ENCODE data around the gene GALNTL6. TPM values are rescaled to one million over a fixed set of nuclear protein-coding genes. Genes with fewer than 3 reads are reported as not detected.

Gene GALNTL6
- total RNA-seq, 1 donor from 2014 or later: not detected

DNA sequence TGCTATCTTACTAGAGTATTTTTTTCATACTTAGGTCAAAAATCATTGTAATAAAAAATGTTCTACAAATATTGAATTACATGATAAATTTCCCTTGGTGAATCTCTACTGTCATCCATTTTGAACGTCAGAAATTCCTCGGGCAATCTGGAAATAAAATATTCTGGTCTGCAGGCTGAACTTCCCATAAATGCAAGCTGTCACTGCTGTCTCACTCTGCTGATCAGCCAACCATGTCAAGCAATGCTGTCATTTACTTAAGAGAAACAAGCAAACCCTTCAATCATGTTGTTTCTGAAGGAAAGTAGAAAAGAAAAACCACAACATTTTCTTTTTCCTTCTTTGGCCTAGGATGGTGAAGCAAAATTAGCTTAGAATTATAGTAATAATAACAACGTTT lies 841.3 kb downstream of the GALNTL6 start:
- H3K36me3 ChIP-seq (ENCODE audit: control insufficient read depth, insufficient read depth, low read length): no peaks in the 10 kb centered on the region
- FAIRE-seq: no peak
- no peak overlapping the region for H3K4me3 ChIP-seq (ENCODE audit: low read depth, low read length)
- H3K27me3 ChIP-seq (ENCODE audit: control insufficient read depth, insufficient read depth, low read length): no peaks in the 10 kb centered on the region
- TF ChIP-seq CTCF (IDR thresholded peaks at IDR 0.05; ENCODE audit: insufficient read depth, low read length, severe bottlenecking): no peak
- DNase-seq (ENCODE audit: low read depth): no peak

DNA sequence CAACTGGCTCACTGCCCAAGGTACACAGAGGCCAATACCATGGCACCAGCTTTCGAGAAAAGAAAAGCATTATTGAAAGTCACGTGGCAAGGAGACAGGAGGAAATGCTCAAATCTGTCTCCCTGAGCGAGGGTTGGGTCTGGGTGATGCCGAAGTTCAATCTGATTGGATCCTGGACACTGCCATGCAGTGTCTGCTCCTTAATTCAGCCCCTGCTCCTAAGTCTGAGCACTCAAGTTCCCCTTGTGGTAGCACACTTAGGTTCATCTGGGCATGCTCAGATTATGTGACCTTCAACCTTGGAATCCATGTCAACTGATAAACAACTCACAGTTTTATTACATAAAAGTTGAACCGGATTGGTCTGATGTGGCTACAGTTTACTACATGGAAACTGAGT lies 842.9 kb downstream of the GALNTL6 start:
- Histone ChIP-seq H3K36me3 (ENCODE audit: control insufficient read depth, insufficient read depth, low read length) (no peaks in the 10 kb centered on the region), H3K4me3 (ENCODE audit: low read depth, low read length) (no peak overlapping the region), H3K27me3 (ENCODE audit: control insufficient read depth, insufficient read depth, low read length) (no peaks in the 10 kb centered on the region)
- TF ChIP-seq CTCF (IDR thresholded peaks at IDR 0.05; ENCODE audit: insufficient read depth, low read length, severe bottlenecking): no peak
- DNase-seq (ENCODE audit: low read depth) (no peak), FAIRE-seq (no peak)

- FAIRE-seq (no peak), DNase-seq (ENCODE audit: low read depth) (no peak)
- no peak overlapping the region for H3K4me3 ChIP-seq (ENCODE audit: low read depth, low read length)
- TF ChIP-seq CTCF (IDR thresholded peaks at IDR 0.05; ENCODE audit: insufficient read depth, low read length, severe bottlenecking): no peak
- no peaks in the 10 kb centered on the region for H3K36me3 ChIP-seq (ENCODE audit: control insufficient read depth, insufficient read depth, low read length)
- H3K27me3 ChIP-seq (ENCODE audit: control insufficient read depth, insufficient read depth, low read length): no peaks in the 10 kb centered on the region
Measured at GRCh38 chr4:172657081-172657480, 843.9 kb downstream of the GALNTL6 start.

DNA sequence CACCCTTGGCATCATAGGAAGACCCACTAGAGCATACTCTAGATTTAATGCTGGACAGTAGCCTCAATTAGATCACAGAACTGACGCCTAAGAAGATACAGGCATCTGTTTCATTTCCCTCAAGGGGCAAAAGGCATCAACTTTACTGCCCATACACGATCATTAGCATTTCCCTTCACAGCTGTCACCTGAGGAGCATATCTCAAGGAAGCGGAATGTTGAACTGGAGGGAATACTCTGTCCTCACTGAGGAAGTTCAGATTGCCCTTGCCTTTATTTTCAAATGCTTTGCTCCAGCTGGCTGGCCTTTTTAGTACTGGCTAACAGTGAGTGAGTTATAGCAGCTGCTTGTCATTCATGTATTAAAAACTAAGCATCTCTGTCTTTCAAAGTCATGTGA lies 847.0 kb downstream of the GALNTL6 start:
- no peak for FAIRE-seq
- DNase-seq (ENCODE audit: low read depth): no peak
- no peaks in the 10 kb centered on the region for H3K36me3 ChIP-seq (ENCODE audit: control insufficient read depth, insufficient read depth, low read length)
- no peak overlapping the region for H3K4me3 ChIP-seq (ENCODE audit: low read depth, low read length)
- no peaks in the 10 kb centered on the region for H3K27me3 ChIP-seq (ENCODE audit: control insufficient read depth, insufficient read depth, low read length)
- no peak for TF ChIP-seq CTCF (IDR thresholded peaks at IDR 0.05; ENCODE audit: insufficient read depth, low read length, severe bottlenecking)

DNA sequence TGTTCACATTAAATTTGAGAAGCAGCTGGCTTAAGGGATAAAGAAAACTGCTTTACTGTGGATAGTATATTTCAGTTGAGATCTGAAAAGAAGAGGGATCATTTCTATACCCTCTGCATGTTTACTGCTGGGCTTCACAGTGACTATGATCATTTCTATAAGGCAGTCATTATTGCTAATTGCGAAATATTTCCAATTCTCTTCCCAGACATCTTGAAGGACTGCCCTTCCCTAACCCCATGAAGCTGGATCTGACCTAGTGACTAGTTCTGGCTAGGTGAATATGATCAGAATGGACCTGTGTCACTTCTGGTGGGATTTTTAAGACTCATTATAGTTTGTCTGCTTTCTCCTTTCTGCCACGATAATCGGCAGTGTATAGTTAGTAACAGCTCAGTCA lies 848.9 kb downstream of the GALNTL6 start:
- no peaks in the 10 kb centered on the region for H3K36me3 ChIP-seq (ENCODE audit: control insufficient read depth, insufficient read depth, low read length)
- FAIRE-seq (no peak), DNase-seq (ENCODE audit: low read depth) (no peak)
- TF ChIP-seq CTCF (IDR thresholded peaks at IDR 0.05; ENCODE audit: insufficient read depth, low read length, severe bottlenecking): no peak
- no peaks in the 10 kb centered on the region for H3K27me3 ChIP-seq (ENCODE audit: control insufficient read depth, insufficient read depth, low read length)
- no peak overlapping the region for H3K4me3 ChIP-seq (ENCODE audit: low read depth, low read length)

DNA sequence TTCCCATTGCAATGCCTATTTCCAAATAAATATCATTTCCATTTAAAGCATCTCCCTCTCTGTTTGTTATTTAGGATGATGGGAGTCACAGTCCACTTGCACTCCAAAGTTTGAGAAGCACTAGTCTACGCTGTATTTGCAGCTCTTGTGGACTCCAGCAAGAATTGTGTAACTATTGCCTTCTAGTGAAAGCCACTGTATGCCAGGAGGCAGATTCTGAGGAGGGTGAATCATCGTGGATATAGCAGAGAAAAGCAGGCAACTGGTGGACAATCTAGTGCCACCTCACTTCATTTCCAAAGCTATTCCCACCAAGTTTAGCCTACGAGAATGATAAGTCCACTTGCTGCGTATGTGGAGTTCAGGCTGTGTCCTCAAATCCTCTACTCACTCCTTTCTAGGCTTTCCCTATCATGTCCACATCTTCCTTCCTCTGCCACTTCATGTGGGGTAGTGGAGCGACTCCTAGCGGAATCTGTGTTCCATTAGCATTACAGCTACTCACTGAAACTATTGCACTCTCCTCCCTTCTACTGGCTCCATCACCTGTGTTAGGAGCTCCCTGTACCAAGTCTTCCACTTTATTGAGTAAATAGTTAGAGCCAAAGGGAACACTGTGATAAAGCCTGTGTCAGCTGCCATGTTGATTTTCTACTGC lies 853.6 kb downstream of the GALNTL6 start:
- TF ChIP-seq CTCF (IDR thresholded peaks at IDR 0.05; ENCODE audit: insufficient read depth, low read length, severe bottlenecking): no peak

More for the DNA sequence above, 853.6 kb downstream of the GALNTL6 start:
- peak; percentile 36 for DNase-seq (ENCODE audit: low read depth)
- Histone ChIP-seq H3K27me3 (ENCODE audit: control insufficient read depth, insufficient read depth, low read length) (no peaks in the 10 kb centered on the region), H3K4me3 (ENCODE audit: low read depth, low read length) (no peak overlapping the region), H3K36me3 (ENCODE audit: control insufficient read depth, insufficient read depth, low read length) (no peaks in the 10 kb centered on the region)
- FAIRE-seq: no peak
